GM21619 (cell line): Measurements from ENCODE around the gene PAM16.
A peak's percentile ranks its signal among the peaks of the same experiment; 100 is the strongest.
"Not testable (repeated sequence)": the region's sequence is repeated elsewhere in the genome, so short reads cannot be mapped to it uniquely, and the experiment has no call there.

Experiments
- ATAC-seq: cut with Tn5 transposase; IDR thresholded peaks from one replicate; pipeline ENCODE4 v1.9.1; 2021; ENCODE audit not compliant: unreplicated experiment

Gene PAM16

DNA sequence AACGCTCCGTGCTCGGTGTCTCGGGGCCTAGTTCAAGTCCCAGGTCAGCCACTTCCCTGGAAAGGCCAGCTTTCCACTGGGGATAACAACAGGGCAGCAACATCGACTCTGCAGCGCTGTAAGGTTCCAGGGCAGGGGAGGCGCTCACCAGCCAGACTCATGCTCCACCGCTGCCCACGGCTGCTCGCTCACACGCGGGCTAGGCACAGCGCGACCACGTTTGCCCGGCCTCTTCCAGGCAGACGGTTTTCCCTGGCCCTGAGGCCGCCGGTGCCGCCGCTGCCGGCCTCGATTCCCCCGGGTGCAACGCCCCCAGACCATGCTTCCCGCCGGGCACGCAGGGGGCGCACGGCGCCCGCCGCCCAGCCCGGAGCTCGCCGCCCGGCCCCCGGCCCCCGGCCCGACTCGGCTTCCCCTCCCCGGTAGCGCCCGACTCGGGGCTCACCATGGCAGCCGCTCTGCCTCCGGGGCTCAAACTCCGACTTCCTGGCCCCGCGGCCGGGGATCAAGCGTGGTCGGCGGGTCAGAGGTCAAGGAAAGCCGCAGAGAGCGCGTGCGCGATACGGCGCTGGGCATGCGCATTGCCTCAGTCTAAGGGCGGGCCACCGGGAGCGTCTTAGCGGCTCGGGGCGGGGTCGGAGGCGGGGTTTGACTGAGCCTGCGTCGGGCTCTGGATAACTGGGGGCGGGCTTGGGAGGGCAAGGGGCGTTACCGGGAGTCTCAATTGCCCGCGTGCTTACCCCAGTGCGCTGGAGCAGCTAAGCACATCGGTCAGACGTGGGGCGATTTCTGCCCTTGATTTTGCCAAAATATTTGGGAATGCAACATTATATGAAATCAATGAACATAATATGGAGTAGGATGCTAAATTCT is at the start of gene PAM16:
PAM16 (minus strand) TSS at position 535 of the 873 bp plus-strand sequence; CDS start at position 448, 87 bp downstream.
- ATAC-seq, result peak; percentile 85

DNA sequence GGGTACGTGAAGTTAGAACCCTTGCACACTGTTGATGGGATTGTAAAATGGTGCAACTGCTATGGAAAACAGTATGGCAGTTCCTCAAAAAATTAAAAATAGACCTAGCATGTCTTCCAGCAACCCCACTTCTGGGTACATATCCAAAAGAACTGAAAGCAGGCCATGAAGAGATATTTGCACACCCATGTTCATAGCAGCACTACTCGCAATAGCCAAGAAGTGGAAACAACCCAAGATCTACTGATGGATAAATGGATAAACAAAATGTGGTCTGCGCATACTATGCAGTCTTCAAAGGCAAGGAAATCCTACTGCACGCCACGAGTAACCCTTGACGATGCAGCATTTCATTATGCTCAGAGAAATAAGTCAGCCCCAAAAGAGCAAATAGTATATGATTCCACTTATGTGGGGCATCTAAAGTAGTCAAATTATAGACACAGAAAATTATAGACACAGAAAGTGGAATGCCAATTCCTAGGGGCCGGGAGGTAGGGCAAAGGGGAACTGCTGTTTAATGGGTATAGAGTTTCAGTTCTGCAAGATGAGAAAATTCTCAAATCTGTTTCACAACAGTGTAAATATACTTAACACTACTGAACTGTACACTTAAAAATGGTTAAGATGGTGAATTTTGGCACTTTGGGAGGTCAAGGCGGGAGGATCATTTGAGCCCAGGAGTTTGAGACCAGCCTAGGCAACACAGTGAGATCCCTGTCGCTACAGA is 48.0 kb upstream of the PAM16 start:
- ATAC-seq, result no peak

DNA sequence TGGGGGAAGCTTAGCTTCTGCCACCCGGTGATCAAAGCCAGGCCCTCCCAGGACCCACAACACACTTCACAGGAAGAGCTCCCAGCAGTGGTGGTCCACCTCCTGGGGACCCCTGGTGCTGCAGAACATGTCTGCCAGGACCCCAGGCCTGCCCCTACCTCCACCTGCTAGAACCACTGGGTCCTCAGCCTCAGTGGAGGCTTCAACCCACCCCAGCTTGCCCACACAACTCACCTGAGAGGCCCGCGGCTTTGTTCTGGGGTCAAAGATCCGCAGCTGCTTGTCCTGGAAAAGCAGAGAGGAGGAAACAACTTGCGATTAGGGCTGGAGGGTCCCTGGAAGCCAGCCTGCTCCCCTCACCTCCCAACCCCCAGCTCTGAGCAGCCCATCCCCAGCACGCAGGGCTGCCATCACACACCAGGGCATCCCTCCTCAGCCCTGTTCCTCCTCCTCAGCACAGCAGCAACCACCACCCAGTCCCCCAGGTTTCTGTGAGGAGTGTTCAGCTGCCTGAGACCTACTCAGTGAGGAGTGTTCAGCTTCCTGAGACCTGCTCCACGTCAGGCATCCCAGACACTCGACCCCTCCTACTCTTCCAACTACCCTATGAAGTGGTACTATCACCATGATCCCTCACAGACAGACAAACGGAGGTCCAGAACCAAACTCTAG is 44.1 kb upstream of the PAM16 start:
- ATAC-seq, result no peak

DNA sequence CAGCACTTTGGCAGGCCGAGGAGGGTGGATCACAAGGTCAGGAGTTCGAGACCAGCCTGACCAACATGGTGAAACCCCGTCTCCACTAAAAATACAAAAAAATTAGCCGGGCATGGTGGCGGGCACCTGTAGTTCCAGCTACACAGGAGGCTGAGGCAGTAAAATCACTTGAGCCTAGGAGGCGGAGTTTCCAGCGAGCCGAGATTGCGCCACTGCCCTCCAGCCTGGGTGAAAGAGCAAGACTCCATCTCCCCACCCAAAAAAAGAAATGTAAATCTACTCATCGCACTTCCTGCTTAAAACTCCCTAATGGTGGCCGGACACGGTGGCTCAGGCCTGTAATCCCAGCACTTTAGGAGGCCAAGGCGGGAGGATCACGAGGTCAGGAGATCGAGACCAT is 42.7 kb upstream of the PAM16 start:
- ATAC-seq, result not testable (repeated sequence)

DNA sequence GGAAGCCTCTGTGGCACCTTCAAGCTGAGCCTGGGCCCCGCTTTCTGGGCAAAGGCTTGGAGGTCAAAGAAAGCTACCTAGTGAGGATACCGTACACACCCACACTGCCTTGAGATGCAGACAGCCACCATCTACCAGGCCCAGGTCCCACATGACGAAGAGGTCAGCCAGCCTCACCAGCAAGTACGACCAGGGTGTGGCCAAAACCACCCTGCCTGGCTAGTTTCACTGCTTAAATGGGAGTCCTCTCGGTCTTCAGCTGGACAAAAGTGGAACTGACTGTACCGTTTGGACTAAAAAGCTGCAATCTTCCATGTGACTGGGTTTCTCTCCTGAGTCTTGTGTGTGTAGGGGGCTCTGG is 42.1 kb upstream of the PAM16 start:
- no peak for ATAC-seq

DNA sequence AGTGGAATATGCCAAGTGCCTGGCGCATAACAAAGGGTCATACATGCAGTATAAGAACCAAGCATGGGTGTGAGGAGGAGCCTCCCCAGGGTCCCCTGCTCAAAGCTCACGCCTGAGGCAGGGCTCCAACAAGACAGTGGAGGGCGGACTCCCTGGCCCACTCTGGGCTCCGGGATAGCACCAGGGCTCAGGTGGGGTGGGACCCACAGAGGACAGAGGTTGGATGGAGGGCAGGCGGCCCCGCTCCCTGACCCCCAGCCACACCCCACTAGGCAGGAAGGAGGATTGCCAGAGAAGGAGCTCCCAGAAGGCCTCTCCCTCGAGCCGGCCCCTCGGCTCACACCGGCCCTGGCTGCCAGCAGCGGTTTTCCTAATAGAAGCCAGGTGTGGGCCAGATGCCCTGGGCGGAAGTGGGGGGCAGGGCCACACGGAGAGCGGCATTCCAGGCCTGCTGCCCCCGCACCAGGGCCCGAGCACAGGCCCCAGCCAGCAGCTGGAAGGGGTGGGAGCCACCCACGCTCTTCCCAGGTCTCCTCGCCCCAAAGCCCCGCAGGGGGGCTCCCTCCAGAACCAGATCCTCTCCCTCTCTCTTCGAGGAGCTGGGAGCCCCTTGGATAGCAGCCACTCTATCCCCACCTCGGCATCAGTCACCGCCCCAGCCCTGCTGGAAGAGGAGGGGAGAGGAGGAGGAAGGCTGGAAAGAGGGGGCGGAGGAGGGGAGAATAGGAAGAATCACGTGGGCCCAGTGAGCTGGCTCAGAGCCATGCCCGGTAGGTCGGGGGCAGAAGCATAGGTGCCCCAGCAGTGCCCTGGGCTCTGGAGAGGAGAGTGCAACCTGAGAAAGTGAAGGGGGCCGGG is 41.5 kb upstream of the PAM16 start:
- no peak for ATAC-seq

DNA sequence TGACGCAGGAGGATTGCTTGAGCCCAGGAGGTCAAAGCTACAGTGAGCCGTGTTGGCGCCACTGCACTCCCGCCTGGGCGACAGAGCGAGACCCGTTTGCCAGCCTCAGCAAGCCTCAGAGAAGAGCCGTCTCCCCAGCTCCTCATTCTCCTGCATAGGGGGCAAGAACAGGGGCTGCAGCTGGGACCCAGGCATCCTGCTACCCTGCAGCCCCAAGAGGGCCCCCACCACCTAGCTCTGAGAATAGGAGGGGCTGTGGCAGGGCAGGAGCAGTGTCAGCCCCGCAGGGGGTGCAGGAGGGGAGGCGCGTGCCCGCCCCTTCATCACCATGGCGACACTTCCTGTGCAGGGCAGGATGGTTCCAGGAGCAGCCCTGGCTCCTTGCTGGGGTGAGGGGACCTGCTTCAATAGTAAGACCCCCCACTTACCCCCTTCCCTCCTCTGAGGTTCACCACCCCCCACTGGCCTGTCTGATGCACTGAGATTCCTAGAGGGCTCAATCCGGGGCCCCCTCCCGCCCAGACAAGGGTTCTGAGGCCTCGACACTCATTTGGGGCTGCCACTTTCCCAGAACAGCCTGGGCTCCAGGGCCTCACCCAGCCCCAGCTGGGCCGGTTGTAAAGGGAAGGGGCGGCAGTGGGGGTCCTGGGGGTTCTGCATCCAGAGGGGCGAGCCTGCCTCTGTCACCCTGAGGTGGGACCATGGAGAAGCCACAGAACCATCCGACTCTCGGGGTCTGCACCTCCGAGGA is 40.7 kb upstream of the PAM16 start:
- ATAC-seq, result no peak

DNA sequence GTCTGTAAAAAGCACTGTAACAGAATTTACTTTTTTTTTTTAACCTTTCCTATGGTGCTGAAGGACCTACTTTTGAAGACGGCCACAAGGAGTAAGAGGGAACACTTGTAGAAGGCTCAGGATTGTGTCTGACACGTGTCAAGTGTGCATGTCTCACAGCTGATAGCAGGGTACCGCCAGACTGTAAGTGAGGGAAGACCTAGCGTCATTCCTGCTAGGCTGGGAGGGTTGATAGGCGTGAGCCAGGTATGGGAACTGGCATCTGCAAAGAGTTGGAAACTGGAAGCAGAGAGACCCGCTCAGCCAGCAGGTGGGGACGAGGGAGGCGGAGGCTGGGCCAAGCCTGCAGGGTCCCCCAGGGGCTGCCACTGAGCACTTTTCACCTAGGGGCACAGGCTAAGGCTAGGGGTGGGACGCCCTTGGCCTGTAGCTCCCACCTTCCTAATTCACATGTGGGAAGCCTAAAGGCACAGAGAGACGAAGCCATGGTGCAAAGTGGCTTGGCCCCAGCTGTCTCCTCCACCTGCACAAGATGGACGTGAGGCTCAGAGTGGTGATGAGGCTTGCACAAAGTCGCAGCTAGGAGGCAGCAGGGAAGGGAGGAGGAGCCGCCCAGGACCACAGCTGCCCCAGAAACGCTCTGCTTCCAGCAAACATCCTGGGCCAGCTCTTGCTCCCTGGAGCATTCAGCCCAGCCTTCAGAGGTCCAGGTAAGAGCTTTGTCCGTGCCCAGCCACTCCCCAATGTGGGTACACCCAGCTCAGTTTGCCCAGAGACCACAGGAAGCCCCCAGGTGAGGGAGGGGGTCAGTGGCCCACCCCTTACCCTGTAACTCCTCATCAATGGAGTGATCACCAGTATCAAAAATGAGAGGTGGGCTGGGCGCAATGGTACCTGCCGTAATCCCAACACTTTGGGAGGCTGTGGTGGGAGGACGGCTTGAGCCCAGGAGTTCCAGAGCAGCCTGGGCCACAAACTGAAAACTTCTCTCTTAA is 39.4 kb upstream of the PAM16 start:
- ATAC-seq, result no peak

DNA sequence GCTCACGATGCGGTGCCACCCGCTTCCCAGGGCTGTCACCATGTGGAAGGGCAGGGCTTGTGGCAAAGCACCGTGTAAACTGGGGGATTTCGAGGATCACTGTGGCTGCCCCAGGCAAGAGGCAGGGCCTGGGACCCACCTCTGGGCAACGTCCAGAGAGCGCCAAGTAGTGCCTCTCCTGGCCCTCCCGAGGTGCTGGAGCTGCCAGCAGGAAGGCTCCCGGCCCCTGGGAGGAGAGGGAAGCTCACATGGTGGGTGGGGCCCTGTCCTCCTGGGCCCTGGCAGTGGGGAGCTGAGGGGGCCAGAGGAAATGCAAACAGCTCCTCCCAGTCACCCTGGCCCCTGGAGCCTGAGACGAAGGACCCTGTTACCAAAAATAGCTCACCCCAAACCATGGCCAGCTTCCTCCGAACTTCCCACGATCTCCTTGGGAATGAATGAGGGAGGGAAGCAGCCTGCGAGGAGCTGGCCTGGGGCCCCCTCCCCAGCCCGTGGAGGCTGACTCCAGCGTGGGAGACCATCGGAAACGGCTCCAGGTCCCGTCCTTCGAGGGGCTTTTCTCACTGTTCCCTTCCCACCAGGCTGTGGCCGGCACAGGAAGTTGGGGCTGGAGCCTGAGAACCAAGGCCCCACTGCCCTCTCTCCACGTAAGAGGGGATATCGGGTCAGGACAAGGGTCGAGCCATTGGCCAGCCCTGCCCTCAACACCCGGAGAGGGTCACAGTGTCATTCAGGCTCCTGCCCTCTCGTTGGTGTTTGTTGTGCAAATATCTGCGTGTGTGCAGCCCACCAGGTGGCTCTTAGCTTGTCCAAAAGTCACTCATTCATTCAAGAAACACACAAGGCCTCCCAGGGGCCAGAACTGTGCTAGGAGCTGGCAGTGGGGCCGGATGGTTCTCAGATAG is 38.2 kb upstream of the PAM16 start:
- ATAC-seq, result no peak

DNA sequence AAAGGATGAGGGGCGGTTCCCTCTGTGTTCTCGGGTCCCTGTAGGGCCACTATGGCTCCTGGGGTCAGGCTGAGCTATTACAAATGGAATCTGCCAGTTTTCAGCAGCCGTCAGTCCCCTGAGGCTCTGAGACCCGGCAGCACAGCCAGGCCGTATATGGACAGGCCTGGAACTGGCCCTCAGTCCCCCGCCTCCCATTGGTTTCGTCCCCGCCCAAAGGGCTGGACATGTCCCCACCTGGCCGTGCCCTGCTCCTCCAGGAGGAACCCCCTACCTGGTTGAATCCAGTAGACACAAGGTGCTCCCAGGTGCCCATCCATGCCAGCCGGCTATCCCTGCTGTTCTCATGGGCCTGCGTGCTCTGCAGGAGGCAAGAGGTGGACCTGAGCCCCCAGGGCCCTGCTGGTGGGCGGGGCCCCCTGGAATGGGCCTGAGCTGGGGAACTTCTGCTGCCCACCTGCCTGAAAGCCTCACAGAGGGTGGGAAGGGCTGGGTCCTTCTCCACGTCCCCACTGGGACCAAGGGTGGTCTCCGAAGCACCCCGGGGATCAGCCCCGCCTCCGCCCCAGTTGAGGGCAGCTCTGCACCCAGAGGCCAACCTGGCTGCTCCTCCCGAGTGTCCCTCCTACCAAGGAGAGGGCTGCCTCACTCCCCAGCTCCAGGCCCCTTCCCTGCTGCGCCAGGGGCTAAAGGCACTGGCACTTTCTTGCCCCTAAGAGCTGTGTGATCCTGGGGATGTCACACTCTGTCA is 37.3 kb upstream of the PAM16 start:
- no peak for ATAC-seq

DNA sequence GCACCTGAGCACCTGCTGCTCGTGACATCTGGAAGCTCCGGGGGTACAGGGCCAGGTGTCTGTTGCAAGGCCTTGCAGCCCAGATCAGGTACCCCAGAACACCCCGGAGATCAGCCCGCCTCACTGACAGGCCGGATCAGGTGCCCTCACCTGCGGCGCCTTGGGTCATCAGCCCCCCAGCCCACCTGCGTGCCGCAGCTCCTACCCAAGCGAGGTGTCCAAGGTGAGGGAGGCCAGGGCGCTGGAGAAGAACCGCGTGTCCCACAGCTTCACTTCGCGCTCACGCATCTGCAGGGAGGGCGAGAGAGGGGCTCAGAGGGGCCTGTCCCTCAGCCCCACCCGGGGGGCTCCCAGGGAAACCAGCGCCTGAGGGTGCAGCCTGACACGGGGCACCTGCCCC is 36.7 kb upstream of the PAM16 start:
- ATAC-seq, result no peak

DNA sequence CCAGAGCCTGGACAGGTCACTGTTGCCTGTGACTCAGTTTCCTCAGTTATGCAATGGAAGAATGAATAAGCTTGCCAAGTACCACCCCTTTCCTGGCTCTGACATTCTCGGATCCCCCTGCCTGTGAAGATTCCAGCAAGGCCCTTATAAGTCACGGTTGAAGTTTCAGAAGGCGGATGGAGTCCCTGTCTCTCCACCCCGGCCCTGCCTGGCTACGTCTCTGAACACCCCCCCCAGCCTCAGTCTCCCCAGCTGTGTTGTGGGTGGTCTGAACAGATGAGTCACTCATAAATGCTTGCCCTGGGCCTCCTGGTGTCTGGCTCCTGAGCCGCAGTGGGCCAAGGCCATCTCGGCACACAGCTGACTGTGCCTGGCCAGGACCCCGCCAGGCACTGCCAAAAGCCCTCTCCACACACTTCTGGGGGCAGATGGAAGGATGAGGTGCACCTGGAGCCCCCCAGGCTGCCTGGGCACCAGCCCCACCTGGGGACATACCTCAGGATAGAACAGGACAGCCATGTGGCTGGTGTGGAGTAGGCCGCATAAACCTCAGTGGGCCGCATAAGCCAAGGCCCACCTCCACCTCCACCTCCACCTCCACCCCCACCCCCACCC is 35.9 kb upstream of the PAM16 start:
- no peak for ATAC-seq

DNA sequence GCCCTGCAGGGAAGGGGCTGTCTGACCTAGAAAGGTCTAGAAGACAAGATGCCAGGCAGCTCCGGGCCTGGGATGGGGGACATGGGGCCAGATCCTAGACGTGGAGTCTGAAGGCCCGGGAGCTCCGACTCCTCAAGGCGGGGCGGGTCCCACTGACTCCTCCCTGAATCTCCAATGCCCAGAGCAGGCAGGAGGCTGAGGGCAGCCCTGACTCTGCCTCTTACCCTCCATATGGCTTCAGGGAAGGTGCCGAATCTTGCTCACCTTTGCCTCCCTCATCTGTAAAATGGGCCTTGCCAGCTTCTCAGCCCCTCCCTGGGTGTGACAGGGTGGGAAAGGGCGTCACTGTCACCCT is 35.3 kb upstream of the PAM16 start:
- no peak for ATAC-seq

DNA sequence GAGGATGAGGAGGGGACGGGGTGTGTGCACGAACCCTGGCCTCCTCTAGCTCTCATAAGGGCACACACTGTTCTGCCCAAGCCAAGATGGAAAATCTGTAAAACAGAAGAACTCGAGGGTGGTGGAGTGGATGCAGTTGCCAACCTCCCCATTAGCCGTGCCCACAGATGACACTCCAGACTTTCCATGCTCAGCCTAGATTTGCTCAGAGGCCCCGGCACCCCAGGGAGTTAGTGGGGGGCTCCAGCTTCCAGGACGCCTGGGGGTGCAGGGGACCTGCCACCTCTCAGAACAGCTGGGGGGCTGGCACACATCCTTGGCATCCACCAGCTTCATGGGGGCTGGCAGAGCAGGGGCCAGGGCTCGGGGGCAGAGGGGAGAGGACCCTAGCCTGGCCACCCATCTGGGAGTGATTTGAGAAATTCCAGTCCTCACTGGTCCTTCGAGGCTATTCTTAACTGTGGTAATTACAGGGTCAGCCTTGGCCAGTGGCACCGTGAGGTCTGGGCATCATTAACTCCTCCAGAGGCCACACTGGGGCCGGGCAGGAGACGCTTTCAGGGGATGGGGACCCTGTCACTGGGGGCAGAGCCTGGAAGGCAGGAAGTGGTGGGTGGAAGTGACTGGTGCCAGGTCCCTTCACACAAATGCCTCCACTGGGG is 34.8 kb upstream of the PAM16 start:
- no peak for ATAC-seq

DNA sequence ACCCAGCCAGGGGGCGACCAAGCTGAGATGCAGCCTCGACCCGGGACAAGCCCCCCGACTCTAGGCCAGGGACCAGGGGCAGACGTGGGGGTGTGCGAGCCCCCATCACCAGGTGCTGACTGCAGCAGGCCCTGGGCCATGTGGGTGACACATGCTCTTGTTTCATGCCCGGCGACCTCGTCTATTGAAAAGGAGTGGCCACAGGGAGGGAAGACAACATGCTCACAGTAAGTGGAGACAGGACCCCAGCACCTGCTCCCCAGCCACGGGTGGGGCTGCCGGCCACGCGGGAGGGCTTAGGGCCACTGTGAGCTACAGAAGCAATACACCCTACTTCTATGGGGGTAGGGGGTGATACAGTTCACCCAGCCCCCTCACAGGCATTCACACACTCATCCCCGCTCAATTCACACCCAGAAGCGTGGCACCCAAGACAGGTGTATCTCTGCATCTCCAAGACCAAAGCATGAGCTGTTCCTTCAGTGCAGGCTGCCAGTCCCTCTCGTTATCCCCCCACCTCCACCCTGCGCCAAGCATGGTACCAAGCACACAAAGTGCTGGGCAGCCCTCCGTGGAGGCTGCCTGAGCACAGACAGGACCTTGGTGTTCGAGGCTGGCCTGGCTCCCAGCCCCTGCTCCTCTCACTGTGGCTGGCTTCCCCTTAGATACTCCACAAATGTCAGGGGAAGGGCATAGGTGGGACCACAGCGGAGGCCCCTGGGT is 34.1 kb upstream of the PAM16 start:
- no peak for ATAC-seq

DNA sequence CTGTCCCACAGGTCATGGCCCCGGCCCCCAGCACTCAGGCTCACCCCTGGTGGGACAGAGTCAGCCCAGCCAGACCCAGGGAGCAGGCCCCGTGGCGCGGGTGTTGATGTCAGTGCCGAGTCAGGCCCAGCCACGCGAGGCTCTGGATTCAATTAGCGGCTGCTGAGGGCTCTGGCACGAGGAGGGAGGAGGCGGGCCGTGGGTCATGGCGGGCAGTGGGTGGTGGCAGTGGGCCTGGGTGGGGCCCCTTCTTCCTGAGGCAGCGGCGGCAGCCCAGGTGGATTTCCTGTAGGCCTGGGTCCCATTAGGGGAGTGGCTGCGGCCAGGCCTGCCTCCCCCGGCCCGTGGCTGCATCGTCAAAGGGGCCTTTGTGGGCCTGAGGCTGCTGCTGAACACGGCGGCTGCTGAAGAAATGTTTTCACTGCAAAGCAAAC is 33.4 kb upstream of the PAM16 start:
- no peak for ATAC-seq
